Measurements from ENCODE around the gene GRID2.

DNA sequence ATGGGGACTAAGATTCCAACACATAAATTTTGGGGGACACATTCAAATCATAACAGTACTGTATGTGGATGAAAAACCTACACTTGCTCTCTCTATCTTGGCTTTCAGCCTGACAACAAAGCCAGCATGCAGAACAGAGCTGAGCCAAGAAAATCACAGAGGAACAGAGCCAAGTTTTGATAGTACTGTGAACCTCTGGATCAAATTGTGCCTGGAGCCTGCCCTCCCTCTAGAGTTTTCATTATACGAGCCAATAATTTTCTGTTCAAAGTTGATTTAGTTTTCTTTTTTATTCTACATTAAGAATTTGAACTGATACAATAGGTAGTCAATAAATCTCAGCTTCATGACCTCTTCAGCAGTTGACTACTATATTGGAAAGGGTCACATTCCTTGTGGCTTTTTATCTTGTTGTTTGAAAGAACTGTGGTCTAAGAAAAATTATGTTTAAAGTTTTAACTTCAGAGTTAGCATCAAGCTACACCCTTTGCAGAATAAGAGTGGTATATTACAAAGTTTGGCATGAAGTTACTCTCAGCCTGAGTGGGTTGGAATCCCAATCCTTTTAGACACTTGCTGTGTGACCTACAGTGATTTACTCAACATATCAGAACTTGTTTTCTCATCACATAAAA lies 31.1 kb downstream of the GRID2 start:
- TF ChIP-seq CTCF (IDR thresholded peaks at IDR 0.05) (no peak), POLR2A (IDR thresholded peaks at IDR 0.05) (no peak)

Data from thyroid gland (tissue), 4 donors.